Endothelial cell of umbilical vein (primary cell): Measurements from ENCODE around the gene KCNAB2.

Experiments
- CTCF ChIP-seq, 2 donors: IDR thresholded peaks; 1 replicate in 1 of 2; 2 replicates in 1 of 2; pipeline ENCODE4 v1.5.1; 2011; ENCODE audit warnings: low read length in 2 of 2, mild to moderate bottlenecking in 2 of 2, moderate library complexity in 2 of 2, control low read depth in 1 of 2, inconsistent platforms in 1 of 2, low read depth in 1 of 2; ENCODE audit not compliant: insufficient read depth in 1 of 2; ENCODE audit errors: extremely low read depth in 1 of 2
- JUN ChIP-seq: IDR thresholded peaks from 2 replicates; pipeline ENCODE4 v1.6.1; 2011; ENCODE audit warnings: borderline replicate concordance, low read depth; ENCODE audit not compliant: insufficient read length, insufficient read depth
- POLR2A ChIP-seq: IDR thresholded peaks from 2 replicates; pipeline ENCODE4 v1.6.1; 2012; ENCODE audit warnings: low read depth, mild to moderate bottlenecking, control low read depth, low read length
- POLR2AphosphoS5 ChIP-seq: IDR thresholded peaks from 2 replicates; pipeline ENCODE4 v1.6.1; 2012; ENCODE audit warnings: low read depth, mild to moderate bottlenecking, control low read depth, low read length, moderate library complexity; ENCODE audit not compliant: insufficient read depth
- TF ChIP-seq, protein P1 (sequence below): IDR thresholded peaks from 2 replicates; pipeline ENCODE4 v1.6.1; 2011; ENCODE audit not compliant: insufficient read depth, insufficient read length

DNA sequence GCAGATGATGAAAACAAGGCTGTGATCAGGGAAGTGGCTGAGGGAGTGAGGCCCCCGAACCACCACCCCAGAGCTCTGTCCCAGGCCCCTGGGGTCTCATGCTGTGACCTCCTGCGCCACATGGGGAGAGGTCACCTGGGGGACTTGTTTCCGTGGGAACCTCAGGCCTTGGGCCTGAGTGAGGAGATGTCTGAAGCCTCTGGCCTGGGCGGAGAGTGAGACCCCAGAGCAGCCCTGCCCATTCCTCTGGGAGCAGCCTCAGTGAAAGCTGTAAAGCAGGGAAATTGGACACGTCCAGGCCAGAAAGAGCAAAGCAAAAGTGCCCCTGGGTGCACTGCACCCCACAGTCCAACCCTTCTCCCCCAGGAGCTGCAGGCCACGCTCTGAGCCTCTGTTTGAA, 37.0 kb upstream of the KCNAB2 start:
- no peak for TF ChIP-seq CTCF (IDR thresholded peaks at IDR 0.05; ENCODE audit: extremely low read depth in 1 of 2, insufficient read depth in 1 of 2, low read depth in 1 of 2, low read length in 2 of 2)
- TF ChIP-seq, protein P1, sequence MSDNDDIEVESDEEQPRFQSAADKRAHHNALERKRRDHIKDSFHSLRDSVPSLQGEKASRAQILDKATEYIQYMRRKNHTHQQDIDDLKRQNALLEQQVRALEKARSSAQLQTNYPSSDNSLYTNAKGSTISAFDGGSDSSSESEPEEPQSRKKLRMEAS = no peak
- TF ChIP-seq POLR2A = no peak
- TF ChIP-seq JUN = no peak
- TF ChIP-seq POLR2AphosphoS5 = no peak
